ENCODE results near the gene GPC6.

DNA sequence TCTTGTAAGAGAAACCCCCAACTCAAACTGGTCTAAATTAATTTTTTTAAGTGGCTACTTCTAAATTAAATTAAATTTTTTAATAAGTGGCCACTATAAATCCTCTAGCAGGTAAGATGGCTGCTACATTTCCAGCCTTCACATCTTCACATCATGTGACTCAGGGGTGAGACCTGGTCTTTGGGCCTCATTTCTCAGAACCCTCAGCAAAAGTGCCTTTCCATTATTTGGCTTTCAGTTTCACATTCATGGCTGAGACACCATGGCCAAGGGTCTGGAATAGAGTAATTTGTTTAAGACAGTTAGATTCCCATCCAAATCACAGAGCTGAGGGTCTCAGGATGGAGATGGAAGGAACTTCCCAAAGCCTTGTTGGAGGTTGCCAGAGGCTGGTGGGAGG lies 1205.4 kb downstream of the GPC6 start:
- TF ChIP-seq, protein P1, sequence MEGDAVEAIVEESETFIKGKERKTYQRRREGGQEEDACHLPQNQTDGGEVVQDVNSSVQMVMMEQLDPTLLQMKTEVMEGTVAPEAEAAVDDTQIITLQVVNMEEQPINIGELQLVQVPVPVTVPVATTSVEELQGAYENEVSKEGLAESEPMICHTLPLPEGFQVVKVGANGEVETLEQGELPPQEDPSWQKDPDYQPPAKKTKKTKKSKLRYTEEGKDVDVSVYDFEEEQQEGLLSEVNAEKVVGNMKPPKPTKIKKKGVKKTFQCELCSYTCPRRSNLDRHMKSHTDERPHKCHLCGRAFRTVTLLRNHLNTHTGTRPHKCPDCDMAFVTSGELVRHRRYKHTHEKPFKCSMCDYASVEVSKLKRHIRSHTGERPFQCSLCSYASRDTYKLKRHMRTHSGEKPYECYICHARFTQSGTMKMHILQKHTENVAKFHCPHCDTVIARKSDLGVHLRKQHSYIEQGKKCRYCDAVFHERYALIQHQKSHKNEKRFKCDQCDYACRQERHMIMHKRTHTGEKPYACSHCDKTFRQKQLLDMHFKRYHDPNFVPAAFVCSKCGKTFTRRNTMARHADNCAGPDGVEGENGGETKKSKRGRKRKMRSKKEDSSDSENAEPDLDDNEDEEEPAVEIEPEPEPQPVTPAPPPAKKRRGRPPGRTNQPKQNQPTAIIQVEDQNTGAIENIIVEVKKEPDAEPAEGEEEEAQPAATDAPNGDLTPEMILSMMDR (IDR thresholded peaks at IDR 0.05): no peak
- no peak for TF ChIP-seq POLR2A (IDR thresholded peaks at IDR 0.05)
- TF ChIP-seq POLR2AphosphoS5 (IDR thresholded peaks at IDR 0.05): no peak
